ENCODE data around the gene FAM227B. TPM values are rescaled to one million over a fixed set of nuclear protein-coding genes. Genes with fewer than 3 reads are reported as not detected.

FAM227B gene
- total and polyA plus RNA-seq, 2 of the 13 experiments (the other 11 are each of a cell fraction or from before 2014, with no cell fraction given): 1.9 to 2.6 TPM

- TF ChIP-seq SNAPC4 (CRISPR knock-in tag; IDR thresholded peaks at IDR 0.05) (0 out of 2 replicates have a peak, but pooled peaks have one; percentile 29), ZBTB34 (CRISPR knock-in tag; IDR thresholded peaks at IDR 0.05) (peak; percentile 90), MZF1 (CRISPR knock-in tag; IDR thresholded peaks at IDR 0.05; ENCODE audit: borderline replicate concordance) (peak; percentile 91; the same call in 1 of the 2 replicates), AKAP8 (CRISPR knock-in tag; IDR thresholded peaks at IDR 0.05) (peak; percentile 57; the same call in 1 of the 2 replicates), ZNF782 (CRISPR knock-in tag; IDR thresholded peaks at IDR 0.05; ENCODE audit: borderline replicate concordance) (peak; percentile 96), ZNF580 (CRISPR knock-in tag; IDR thresholded peaks at IDR 0.05; ENCODE audit: borderline replicate concordance, low read depth) (peak; percentile 98; the same call in 1 of the 2 replicates), ZNF615 (CRISPR knock-in tag; IDR thresholded peaks at IDR 0.05; ENCODE audit: borderline replicate concordance) (peak; percentile 96; the same call in 1 of the 2 replicates), ZNF576 (CRISPR knock-in tag; IDR thresholded peaks at IDR 0.05) (0 out of 2 replicates have a peak, but pooled peaks have one; percentile 44), SMAD3 (CRISPR knock-in tag; IDR thresholded peaks at IDR 0.05) (peak; percentile 67; the same call in 1 of the 2 replicates), ZBTB37 (CRISPR knock-in tag; IDR thresholded peaks at IDR 0.05) (no peak), MIER2 (CRISPR knock-in tag; IDR thresholded peaks at IDR 0.05) (peak; percentile 82), ZIK1 (CRISPR knock-in tag; IDR thresholded peaks at IDR 0.05; ENCODE audit: borderline replicate concordance, low read depth) (peak; percentile 95), ZBTB38 (CRISPR knock-in tag; IDR thresholded peaks at IDR 0.05) (peak; percentile 95)
Observed at GRCh38 chr15:49620658-49621368, at the start of gene FAM227B, which contains the start of gene DTWD1 (continued).

Data from HepG2 (cell line).